ENCODE data around the gene KLHDC4.
"Not testable (repeated sequence)": the region's sequence is repeated elsewhere in the genome, so short reads cannot be mapped to it uniquely, and the experiment has no call there.

The KLHDC4 gene

DNA sequence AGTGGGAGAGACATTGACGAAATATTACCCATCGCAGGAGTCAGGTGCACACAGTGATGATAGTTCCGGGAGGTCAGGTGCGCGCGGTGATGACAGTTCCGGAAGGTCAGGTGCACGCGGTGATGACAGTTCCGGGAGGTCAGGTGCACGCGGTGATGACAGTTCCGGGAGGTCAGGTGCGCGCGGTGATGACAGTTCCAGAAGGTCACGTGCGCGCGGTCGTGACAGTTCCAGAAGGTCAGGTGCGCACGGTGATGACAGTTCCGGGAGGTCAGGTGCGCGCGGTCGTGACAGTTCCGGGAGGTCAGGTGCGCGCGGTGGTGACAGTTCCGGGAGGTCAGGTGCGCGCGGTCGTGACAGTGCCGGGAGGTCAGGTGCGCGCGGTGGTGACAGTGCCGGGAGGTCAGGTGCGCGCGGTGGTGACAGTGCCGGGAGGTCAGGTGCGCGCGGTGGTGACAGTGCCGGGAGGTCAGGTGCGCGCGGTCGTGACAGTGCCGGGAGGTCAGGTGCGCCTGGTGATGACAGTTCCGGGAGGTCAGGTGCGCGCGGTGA lies 84.7 kb downstream of the KLHDC4 start:
- not testable (repeated sequence) for DNase-seq

DNA sequence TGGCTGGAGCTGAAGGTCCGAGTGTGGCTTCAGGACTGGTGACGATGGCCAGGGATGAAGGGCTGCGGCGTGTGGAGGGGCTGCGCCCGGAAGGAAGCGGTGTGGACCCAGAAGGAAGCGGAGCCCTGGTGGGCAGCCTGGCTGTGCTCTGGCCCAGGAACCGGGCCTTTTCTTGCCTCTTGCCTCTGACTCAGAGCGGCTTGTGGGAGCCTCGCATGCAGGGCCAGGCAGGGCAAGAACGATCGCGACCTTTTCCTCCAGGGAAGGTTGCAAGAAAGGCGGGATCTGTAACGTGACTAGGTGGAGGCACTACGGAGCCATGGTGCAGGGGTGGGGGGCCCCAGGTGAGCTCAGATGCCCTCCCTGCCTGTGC lies 85.5 kb downstream of the KLHDC4 start:
- DNase-seq: no peak

DNA sequence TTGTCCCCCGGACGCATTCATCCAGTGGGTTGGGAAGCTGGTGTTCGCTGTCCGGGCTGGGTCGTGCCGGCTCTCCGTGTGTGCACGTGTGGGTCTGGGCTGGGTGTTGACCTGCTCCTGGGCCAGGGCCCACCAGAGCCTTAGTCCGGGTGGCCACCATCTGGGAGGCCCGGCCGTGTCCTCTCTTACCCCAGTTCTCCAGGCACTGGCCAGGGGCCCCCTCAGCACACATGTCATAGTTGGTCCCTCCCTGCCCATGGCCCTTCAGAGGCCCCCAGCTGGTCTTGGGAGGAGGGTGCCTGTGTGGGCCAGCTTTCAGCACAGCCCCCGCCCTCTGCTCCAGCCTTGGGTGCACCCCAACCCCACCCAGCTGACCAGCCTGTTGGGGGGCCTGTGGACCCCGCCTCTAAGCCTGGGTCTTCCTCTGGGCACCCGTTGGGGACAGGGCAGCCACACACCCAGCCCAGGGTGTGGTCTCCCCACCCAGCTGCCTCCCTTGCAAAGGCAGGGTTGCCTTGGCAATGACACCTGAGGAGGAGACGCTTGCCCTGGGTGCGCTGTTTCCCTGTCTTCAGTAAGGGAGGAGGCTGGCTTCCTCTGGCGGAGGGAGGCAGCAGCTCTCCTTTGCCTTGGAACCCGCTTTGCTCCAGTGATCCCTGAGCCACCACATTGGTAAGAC lies 86.1 kb downstream of the KLHDC4 start:
- DNase-seq: no peak

DNA sequence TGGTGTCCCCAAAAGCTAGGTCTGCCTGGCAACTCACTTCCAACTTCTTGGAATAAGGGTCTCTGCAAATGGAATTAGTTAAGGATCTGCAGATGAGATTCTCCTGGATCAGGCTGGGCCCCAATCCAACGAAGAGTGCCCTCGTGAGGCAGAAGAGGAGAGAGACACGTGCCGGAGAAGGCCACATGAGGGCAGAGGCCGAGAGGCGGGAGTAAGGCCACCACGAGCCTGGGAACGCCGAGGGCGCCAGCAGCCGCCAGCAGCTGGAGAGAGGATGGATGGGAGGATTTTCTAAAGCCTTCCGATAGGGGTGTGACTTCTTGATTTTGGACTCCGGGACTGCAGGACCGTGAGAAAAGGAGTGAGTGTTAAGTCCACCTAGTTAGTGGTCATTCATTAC lies 87.2 kb downstream of the KLHDC4 start:
- DNase-seq: no peak

DNA sequence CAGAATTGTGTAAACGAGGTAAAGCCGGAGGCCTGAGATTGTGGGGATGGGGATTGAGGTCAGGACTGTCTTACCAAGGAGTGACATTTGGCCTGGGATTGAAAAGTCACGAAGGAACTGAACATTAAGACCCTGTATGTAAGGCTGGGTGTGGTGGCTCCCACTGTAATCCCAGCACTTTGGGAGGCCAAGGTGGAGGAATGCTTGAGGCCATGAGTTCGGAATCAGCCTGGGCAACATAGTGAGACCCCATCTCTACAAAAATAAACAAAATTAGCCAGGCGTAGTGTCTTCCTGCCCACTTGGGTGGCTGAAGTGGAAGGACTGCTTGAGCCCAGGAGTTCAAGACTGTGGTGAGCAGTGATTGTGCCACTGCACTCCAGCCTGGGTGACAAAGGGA lies 88.0 kb downstream of the KLHDC4 start:
- no peak for DNase-seq

DNA sequence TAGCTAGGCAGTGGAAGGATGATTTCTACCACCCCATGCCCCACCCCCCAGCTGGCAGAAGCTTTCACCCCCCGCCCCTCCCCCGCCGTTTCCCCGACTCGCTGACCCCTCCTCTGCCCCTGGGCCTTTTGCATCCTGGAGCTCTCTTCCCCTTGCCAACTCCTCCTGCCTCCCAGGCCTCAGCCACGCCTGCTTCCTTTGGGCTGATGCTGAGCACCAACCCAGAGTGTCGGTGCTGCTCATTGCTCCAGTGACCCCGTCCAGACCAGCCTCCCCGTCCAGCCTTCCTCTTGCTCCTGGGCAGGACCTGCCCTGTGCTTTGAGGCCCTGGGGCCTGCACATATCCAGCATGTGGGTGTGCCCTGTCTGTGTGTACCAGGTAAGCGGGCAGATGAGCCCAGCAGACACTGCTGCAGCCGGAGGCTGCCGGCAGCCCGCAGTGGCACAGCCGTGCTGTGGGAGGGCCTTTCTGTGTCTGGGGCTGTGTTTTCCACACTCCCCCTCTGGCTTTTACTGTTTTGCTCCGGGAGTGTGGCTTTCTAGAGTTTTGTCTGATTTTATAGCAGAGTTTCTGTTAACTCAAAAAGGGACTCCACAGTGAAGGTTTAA lies 90.6 kb downstream of the KLHDC4 start:
- no peak for DNase-seq

DNA sequence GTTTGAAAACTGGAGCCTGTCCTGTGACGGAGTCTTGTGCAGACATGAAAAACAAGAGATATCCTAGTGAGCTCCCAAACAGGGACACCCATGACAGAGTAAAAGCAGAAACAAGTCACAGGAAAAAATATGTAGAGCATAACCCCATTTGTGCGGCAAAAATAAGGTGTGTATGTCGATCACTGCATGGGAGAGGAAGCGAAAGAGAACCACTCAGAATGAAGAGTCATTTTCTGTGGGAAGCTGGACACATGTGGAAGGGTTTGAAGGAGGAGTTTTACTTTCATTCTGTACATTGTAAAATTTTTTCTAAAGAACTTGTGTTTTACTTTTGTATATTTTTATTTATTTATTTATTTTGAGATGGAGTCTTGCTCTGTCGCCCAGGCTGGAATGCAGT lies 91.4 kb downstream of the KLHDC4 start:
- DNase-seq: no peak

DNA sequence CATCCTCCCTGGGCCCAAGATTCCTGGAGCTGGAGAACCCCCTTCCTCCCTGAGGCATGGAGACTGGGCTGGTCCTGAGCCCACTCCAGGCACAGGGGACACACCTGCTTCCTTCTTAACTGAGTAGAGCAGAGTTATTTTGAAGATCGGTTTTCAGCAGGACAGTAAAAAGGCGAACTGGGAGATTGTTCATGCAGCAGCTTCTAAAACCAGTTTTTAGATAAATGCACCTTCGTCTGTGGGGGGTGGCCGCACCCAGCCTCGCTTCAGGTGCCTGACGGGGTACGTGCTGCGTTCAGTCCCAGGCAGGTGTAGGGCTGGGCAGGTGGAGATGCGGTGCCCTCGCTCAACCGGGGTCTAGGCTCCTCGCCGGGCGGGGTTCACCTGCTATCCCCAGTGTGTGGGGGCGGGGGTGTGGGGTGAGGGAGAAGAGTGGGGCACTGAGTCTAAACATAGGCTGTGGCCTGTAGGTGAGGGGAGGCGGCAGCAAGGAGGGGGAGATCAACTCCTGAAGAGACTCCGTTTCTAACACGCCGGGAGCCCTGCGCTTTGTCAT lies 94.0 kb downstream of the KLHDC4 start:
- no peak for DNase-seq

DNA sequence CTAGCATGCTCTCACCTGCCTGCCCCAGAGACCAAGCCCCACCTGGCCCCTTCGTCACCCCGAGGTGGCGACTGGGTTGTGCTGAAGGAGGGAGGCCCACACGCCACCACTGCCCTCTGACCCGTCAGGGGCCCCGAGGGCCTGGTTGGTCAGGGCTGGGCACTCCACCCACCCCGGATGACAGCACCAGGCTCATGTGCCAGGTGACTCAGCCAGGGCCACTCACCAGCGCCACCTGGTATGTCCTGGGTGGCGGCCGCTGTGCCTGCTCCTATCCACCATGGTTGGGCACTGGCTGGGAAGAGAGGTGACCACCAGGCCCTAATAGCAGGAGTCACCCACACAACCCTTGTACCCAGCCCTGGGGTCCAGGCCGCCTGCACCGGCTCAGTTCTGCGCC lies 94.6 kb downstream of the KLHDC4 start:
- DNase-seq: no peak

DNA sequence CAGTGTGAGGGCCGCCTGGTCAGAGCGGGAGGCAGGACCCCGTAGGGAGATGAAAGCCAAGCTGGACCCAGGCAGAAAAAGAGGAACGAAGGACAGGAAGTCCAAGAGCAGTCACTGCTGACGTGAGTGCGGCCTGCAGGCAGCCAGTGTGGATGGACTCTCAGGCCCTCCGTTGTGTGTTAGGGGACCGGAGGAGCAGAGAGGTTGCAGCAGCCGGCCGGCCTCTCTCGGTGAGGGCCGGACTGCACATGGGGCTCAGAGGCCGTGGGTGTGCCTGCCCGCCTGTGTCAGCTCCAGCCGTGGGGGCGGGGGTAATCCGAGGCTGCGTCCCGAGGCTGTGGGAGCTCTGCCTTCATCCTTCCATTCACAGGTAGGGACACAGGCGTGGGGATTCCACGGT lies 96.1 kb downstream of the KLHDC4 start:
- no peak for DNase-seq

DNA sequence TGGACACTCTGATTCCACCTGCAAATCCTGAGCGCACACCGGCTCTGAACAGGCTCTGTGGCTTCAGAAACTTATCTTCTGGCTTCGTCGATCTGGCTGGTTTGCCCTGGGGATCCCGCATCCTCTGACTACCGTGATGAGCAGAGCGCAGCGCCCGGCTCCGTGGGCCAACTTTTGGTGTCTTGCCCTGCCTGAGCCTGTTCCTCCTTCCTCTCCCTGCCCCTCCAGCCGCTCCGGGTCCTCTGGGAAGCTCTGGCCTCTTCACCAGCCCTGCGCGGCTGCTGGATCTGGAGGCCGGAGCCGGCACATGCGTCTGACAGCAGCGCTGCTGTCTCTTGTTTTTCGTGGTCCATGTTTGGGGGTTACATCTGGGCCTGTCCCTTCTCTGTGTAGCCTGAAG lies 97.8 kb downstream of the KLHDC4 start:
- DNase-seq: no peak

DNA sequence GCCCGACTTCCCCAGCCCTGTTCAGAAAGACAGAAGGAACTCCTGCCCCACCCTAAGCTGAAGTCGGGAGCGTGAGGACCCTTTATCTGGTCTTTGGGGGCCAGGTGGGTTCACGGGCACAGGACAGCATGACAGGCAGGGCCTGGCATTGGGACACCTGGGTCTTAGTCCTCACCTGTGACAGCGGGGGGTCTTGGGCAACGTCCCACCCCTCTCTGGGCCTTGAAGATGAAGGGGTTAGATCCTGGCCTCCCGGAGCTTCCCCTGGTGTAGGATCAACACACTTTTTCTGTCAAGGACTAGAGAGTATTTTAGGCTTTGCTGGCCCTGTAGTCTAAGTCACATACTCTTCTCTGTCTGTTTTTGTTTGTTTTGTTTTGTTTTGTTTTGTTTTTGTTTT lies 98.3 kb downstream of the KLHDC4 start:
- DNase-seq: no peak

DNA sequence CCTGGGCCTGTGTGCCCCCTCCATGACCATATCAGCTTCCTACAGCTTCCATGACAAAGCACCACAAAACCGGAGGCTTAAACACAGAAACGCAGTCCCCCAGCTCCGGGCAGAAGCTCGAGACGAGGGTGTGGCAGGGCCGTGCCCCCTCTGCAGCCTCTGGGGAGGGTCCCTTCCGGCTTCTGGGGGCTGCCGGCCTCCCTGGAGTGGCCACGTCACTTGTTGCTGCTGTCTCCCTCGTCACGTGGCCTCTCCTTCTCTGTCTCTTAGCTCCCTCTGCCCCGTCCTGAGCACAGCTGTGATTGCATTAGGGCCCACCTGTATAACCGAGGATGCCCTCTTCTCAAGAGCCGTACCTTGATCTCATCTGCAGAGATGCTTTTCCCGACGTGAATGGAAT lies 98.9 kb downstream of the KLHDC4 start:
- no peak for DNase-seq

DNA sequence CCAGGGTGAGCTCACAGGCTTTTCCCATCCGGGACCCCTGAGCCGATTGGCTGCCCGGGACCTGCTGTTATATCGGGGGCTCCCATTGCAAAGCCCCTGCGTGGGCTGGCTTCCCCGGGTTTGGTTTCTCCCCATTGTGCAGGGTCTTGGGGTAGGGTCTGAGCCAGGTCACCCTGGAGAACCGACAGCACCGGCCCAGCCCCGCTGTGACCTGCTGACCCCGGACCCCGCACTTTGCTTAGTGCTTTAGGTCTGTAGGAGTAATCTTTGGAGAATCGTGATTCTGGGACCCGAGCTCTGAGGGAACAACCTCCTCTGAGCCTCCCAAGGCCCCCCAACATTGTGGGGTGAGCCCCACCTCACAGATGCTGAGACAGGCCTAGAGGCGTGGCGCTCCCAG lies 100.6 kb downstream of the KLHDC4 start:
- no peak for DNase-seq

DNA sequence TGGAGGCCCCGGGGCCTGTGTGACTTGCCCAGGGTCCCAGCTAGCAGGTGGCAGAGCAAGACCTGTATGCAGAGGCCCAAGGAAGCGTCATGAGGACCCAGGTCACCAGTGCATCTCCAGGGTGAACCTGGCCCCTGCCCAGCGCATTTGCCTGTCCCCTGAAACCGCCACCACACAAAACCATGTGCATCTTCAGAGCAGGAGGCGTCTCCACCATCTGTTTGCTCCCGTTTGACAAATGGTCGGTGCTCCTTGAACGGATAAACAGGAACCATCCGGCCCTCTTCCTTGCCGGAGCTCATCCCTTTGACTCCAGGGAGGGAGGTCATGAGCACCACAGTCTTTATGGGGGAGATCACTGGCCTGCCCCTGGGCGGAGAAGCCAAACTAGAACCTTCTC lies 101.0 kb downstream of the KLHDC4 start:
- DNase-seq: no peak

DNA sequence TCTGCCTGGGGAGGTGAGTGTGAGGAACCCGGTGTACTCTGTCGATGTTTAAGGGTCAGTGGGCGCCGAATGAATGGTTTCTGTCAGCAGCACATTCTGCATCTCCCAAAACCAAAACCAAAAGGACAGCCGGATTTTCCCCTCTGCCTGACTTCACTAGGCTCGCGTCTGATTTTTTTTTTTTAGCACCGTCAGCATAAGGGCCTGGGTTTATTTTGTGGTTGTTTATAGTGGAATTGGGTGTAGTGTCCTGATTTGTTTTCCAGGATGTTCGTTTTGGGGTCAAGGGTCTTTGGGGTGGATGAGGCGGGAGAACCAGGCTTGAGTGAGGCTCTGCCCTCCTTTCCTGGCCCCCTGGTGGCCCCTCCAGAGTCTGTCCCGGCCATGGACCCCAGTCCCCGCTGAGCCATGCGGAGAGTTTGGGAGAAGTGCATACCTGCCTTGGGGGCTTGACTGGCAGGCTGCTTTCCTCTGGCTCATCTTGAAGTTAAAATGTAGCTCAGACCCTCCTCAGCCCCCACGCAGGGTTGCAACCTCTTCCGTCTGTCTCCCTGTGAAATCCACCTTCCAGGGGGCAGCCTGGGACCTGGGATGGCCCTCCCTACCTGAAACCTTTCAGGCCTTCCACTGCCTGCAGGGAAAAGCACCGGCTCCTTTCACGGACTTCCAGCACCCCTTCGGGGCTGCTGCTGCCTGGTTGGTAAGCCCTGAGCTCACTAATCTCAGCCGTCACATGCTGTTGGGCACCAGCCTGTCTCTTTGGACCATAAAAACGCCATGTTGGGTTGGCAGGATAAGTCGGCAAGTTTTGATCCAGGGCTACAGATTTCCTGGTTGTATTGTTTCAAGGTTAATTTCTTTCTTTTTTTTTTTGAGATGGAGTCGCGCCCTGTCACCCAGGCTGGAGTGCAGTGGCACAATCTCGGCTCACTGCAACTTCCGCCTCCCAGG lies 103.3 kb downstream of the KLHDC4 start:
- DNase-seq: no peak

DNA sequence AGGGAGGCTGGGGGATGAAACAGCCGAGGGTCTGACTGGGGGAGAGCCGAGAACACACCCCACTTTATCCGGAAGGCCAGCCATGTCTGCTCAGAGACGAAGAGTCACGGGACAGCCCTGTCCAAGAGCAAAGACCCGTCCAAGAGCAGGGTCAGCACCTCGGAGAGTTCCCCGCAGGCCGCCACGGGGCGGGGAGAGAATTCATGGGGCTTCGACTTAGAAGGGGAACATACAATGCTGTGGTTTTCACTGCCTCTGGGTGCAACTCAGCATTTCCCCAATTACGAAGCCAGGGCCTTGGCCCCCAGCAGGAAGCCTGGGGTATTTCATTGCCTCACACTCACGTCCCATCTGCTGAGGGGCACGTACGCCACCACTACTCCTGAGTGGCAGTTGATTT lies 104.2 kb downstream of the KLHDC4 start:
- DNase-seq: no peak

DNA sequence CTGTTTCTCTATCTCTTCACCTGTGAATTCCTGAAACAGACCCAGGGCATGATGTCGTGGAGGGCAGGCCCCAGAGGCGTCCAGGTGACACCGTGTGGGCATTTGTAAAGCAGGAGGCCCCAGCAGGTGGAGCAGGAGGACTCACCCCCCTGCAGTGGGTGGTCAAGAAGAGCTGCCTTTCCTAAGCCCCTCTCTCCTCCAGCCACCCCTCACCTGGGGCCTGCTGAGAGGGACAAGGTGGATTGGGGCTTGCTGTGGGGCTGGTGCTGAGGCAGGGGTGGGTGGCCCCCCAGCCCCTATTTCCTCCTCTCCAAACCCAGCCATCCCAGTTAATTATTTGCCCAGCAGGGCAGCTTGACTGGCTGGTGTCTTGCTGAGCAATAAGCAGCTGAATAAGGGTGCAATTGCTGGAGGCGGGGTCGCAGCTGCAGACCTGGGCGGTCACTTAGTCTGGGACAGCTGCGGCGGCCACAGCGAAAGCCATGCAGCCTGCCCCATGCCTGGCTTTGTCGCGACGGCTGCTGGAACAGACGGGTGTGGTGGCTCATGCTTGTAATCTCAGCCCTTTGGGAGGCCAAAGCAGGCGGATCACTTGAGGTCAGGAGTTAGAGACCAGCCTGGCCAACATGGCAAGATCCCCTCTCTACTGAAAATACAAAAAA lies 107.1 kb downstream of the KLHDC4 start:
- no peak for DNase-seq
